WTC11 (cell line): ENCODE measurements around the gene PFKFB3. TPM values are rescaled to one million over a fixed set of nuclear protein-coding genes. Genes with fewer than 3 reads are reported as not detected.

Source experiments
- ATAC-seq: fragments of 200-7000 bp; cut with Tn5 transposase; 2 replicates; pipeline ENCODE4 v1.10.0; 2021; ENCODE audit warnings: mild to moderate bottlenecking, moderate library complexity
- CTCF ChIA-PET: fragments of 300-600 bp; sonication (Branson Sonifier 250); formaldehyde crosslinking; loops from one replicate; lab custom pipeline; 2021; ENCODE audit warnings: antibody characterized with exemption; lab: Charles Lee
- POLR2A ChIA-PET: fragments of 350-600 bp; sonication (Branson Sonifier 250); formaldehyde crosslinking; loops from one replicate; lab custom pipeline; 2021; ENCODE audit warnings: antibody characterized with exemption; lab: Charles Lee
- DNase-seq: peaks from one replicate; pipeline ENCODE4 v3.0.0; 2021; ENCODE audit warnings: low spot score
- H3K27ac Mint-ChIP-seq: 2 replicates; pipeline ENCODE4 v1.8.0; 2021; ENCODE audit warnings: mixed read lengths
- H3K27me3 Mint-ChIP-seq: 2 replicates; pipeline ENCODE4 v1.8.0; 2021; ENCODE audit warnings: low read depth, mild to moderate bottlenecking, moderate library complexity, mixed read lengths
- H3K36me3 Mint-ChIP-seq: 2 replicates; pipeline ENCODE4 v1.8.0; 2021; ENCODE audit warnings: mixed read lengths
- H3K4me1 Mint-ChIP-seq: 2 replicates; pipeline ENCODE4 v1.8.0; 2022; ENCODE audit warnings: mixed read lengths
- H3K4me3 Mint-ChIP-seq: 2 replicates; pipeline ENCODE4 v1.8.0; 2021; ENCODE audit warnings: mild to moderate bottlenecking, moderate library complexity, mixed read lengths
- H3K9me3 Mint-ChIP-seq: 2 replicates; pipeline ENCODE4 v1.8.0; 2021; ENCODE audit warnings: mixed read lengths
- EMX1 ChIP-seq: fragments of 250-450 bp; sonication (Bioruptor Pico); IDR thresholded peaks from 2 replicates; pipeline ENCODE4 v1.8.0; 2021; ENCODE audit warnings: mild to moderate bottlenecking
- ETV6 ChIP-seq: sonication (generic); formaldehyde crosslinking; IDR thresholded peaks from 2 replicates; pipeline ENCODE4 v1.8.1; 2022; ENCODE audit warnings: mild to moderate bottlenecking, missing genetic modification reagents
- HMGA2 ChIP-seq: fragments of 250-450 bp; sonication (Bioruptor Pico); IDR thresholded peaks from 2 replicates; pipeline ENCODE4 v1.4.0; 2021; ENCODE audit warnings: mild to moderate bottlenecking, moderate library complexity
- KAT7 ChIP-seq: sonication (generic); formaldehyde crosslinking; IDR thresholded peaks from 2 replicates; pipeline ENCODE4 v1.8.1; 2023; ENCODE audit warnings: missing genetic modification reagents, mild to moderate bottlenecking, borderline replicate concordance
- NFATC4 ChIP-seq: fragments of 250-450 bp; sonication (Bioruptor Pico); IDR thresholded peaks from 2 replicates; pipeline ENCODE4 v1.9.0; 2021; ENCODE audit warnings: mild to moderate bottlenecking
- NR1H2 ChIP-seq: sonication (generic); formaldehyde crosslinking; IDR thresholded peaks from 2 replicates; pipeline ENCODE4 v1.9.0; 2021; ENCODE audit warnings: mild to moderate bottlenecking, moderate library complexity, missing genetic modification reagents
- OVOL2 ChIP-seq: fragments of 250-450 bp; sonication (Bioruptor Pico); IDR thresholded peaks from 2 replicates; pipeline ENCODE4 v1.9.0; 2021; ENCODE audit warnings: mild to moderate bottlenecking, borderline replicate concordance
- TEAD1 ChIP-seq: sonication (generic); formaldehyde crosslinking; IDR thresholded peaks from 2 replicates; pipeline ENCODE4 v1.8.0; 2022; ENCODE audit warnings: mild to moderate bottlenecking, missing genetic modification reagents
- ZNF121 ChIP-seq: sonication (generic); formaldehyde crosslinking; IDR thresholded peaks from 2 replicates; pipeline ENCODE4 v1.8.0; 2023; ENCODE audit warnings: missing genetic modification reagents
- total RNA-seq: library from RNA; stranded (reverse); gene quantifications from 3 replicates; pipeline ENCODE4 v1.2.3, GENCODE V29; 2021
- TF ChIP-seq, protein P1 (sequence below): sonication (generic); formaldehyde crosslinking; IDR thresholded peaks from 2 replicates; pipeline ENCODE4 v1.8.1; 2023; ENCODE audit warnings: mild to moderate bottlenecking, missing genetic modification reagents
- TF ChIP-seq, protein P2 (sequence below): sonication (generic); formaldehyde crosslinking; IDR thresholded peaks from 2 replicates; pipeline ENCODE4 v1.8.1; 2023; ENCODE audit warnings: mild to moderate bottlenecking, moderate library complexity, missing genetic modification reagents
- TF ChIP-seq, protein P3 (sequence below): fragments of 200-600 bp; IDR thresholded peaks from 2 replicates; pipeline ENCODE4 v1.8.0; 2022; ENCODE audit warnings: antibody characterized with exemption
- TF ChIP-seq, protein P4 (sequence below): fragments of 250-450 bp; sonication (Bioruptor Pico); IDR thresholded peaks from 2 replicates; pipeline ENCODE4 v1.9.0; 2021; ENCODE audit warnings: mild to moderate bottlenecking
- TF ChIP-seq, protein P5 (sequence below): sonication (generic); formaldehyde crosslinking; IDR thresholded peaks from 2 replicates; pipeline ENCODE4 v1.8.1; 2022; ENCODE audit warnings: mild to moderate bottlenecking, missing genetic modification reagents, moderate library complexity, borderline replicate concordance

Gene PFKFB3
- total RNA-seq, 1 experiment from 2014 or later = 30.6 TPM

DNA sequence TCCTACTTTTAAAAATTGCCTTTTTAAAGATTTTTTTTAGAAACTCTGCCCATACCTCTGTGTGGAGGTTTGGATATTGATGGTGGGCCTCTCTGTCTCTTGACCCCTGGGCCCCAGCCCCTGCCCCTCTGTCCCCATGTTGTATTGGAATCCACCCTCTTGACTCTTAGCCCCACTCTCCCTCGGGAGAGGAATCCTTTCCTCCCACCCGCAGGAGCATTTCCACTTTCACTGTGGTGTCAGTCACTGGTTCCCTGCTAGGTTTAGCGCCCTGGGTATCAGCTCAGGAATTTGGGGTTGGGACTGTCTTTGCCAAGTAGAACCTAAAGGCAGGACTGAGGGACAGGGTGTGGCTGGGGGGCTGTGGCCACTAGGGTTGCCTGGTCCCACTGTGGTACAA, 10.1 kb downstream of the PFKFB3 start (continued):
- TF ChIP-seq, protein P1, sequence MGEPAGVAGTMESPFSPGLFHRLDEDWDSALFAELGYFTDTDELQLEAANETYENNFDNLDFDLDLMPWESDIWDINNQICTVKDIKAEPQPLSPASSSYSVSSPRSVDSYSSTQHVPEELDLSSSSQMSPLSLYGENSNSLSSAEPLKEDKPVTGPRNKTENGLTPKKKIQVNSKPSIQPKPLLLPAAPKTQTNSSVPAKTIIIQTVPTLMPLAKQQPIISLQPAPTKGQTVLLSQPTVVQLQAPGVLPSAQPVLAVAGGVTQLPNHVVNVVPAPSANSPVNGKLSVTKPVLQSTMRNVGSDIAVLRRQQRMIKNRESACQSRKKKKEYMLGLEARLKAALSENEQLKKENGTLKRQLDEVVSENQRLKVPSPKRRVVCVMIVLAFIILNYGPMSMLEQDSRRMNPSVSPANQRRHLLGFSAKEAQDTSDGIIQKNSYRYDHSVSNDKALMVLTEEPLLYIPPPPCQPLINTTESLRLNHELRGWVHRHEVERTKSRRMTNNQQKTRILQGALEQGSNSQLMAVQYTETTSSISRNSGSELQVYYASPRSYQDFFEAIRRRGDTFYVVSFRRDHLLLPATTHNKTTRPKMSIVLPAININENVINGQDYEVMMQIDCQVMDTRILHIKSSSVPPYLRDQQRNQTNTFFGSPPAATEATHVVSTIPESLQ (CRISPR knock-in tag) = no peak

DNA sequence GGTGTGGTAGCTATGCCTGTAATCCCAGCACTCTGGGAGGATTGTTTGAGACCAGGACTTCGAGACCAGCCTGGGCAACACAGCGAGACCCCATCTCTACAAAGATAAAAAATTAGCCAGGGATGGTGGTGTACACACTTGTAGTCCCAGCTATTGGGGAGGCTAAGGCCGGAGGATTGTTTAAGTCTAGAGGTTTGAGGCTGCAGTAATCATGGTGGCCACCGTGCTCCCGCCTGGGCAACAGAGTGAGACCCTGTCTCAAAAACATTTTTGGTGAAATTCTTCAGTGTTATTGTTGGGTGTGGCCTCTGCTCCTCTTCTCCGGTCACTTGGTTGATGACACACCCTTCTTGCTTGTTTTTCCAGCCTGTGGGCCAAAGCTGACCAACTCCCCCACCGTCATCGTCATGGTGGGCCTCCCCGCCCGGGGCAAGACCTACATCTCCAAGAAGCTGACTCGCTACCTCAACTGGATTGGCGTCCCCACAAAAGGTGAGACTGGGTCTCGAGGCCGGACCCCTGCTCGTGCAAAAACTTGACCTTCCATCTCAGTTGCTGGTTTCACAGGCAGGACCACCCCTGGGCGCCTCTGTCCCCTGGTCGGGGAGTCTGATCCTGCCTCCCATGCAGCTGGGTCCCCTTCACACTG, 10.6 kb downstream of the PFKFB3 start:
- Mint-ChIP-seq H3K27me3 (no peaks in the 10 kb centered on the region), H3K4me3 (no peak overlapping the region), H3K36me3 (peaks cover 40% of the 10 kb centered on the region), H3K4me1 (peaks cover 23% of the 10 kb centered on the region), H3K9me3 (no peaks in the 10 kb centered on the region)
- ChIA-PET CTCF (interaction anchor here (1.0 to 1.3 kb wide), 2 partner anchors 11 to 188 kb away, joined by 3 to 7 read pairs; partner anchors contain the start of gene PFKFB3), POLR2A (no interaction called here)
- TF ChIP-seq ZNF121 (CRISPR knock-in tag) (peak; percentile 65), EMX1 (CRISPR knock-in tag) (no peak)
- TF ChIP-seq, all 79 proteins: peak for 1
- H3K27ac Mint-ChIP-seq = peak overlapping the region; percentile 15; the same call in 1 of the 2 replicates
- DNase-seq (no peak), ATAC-seq (no peak)

DNA sequence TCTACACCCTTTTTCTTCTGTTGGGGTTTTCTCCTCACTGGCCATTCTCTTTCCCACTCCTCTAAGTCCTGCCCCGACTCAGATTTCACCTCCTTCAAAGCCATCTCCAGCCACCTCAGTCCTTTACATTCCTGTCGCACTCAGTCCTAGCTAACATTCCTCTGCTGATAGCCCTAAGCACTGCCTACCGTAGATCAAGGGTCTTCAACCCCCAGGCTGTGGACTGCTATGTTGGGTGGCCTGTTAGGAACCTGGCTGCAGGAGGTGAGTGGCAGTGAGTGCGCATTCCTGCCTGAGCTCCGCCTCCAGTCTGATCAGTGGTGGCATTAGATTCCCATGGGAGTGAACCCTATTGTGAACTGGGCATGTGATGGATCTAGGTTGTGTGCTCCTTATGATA, 11.2 kb downstream of the PFKFB3 start:
- H3K27me3 Mint-ChIP-seq = no peaks in the 10 kb centered on the region
- peak overlapping the region; percentile 15 for H3K27ac Mint-ChIP-seq
- H3K9me3 Mint-ChIP-seq = no peaks in the 10 kb centered on the region
- DNase-seq (no peak), ATAC-seq (no peak)
- H3K36me3 Mint-ChIP-seq = peaks cover 45% of the 10 kb centered on the region
- TF ChIP-seq, protein P2, sequence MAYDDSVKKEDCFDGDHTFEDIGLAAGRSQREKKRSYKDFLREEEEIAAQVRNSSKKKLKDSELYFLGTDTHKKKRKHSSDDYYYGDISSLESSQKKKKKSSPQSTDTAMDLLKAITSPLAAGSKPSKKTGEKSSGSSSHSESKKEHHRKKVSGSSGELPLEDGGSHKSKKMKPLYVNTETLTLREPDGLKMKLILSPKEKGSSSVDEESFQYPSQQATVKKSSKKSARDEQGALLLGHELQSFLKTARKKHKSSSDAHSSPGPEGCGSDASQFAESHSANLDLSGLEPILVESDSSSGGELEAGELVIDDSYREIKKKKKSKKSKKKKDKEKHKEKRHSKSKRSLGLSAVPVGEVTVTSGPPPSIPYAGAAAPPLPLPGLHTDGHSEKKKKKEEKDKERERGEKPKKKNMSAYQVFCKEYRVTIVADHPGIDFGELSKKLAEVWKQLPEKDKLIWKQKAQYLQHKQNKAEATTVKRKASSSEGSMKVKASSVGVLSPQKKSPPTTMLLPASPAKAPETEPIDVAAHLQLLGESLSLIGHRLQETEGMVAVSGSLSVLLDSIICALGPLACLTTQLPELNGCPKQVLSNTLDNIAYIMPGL (CRISPR knock-in tag) = no peak
- TF ChIP-seq TEAD1 (CRISPR knock-in tag) (no peak), HMGA2 (no peak), NFATC4 (CRISPR knock-in tag) (no peak), KAT7 (CRISPR knock-in tag) (no peak), ETV6 (no peak), NR1H2 (CRISPR knock-in tag) (no peak), OVOL2 (CRISPR knock-in tag) (no peak)
- TF ChIP-seq, protein P1 (CRISPR knock-in tag) = no peak
- TF ChIP-seq, protein P3, sequence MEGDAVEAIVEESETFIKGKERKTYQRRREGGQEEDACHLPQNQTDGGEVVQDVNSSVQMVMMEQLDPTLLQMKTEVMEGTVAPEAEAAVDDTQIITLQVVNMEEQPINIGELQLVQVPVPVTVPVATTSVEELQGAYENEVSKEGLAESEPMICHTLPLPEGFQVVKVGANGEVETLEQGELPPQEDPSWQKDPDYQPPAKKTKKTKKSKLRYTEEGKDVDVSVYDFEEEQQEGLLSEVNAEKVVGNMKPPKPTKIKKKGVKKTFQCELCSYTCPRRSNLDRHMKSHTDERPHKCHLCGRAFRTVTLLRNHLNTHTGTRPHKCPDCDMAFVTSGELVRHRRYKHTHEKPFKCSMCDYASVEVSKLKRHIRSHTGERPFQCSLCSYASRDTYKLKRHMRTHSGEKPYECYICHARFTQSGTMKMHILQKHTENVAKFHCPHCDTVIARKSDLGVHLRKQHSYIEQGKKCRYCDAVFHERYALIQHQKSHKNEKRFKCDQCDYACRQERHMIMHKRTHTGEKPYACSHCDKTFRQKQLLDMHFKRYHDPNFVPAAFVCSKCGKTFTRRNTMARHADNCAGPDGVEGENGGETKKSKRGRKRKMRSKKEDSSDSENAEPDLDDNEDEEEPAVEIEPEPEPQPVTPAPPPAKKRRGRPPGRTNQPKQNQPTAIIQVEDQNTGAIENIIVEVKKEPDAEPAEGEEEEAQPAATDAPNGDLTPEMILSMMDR = no peak
- TF ChIP-seq, protein P4, sequence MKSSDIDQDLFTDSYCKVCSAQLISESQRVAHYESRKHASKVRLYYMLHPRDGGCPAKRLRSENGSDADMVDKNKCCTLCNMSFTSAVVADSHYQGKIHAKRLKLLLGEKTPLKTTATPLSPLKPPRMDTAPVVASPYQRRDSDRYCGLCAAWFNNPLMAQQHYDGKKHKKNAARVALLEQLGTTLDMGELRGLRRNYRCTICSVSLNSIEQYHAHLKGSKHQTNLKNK (CRISPR knock-in tag) = no peak
- TF ChIP-seq, protein P5, sequence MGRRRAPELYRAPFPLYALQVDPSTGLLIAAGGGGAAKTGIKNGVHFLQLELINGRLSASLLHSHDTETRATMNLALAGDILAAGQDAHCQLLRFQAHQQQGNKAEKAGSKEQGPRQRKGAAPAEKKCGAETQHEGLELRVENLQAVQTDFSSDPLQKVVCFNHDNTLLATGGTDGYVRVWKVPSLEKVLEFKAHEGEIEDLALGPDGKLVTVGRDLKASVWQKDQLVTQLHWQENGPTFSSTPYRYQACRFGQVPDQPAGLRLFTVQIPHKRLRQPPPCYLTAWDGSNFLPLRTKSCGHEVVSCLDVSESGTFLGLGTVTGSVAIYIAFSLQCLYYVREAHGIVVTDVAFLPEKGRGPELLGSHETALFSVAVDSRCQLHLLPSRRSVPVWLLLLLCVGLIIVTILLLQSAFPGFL (CRISPR knock-in tag) = no peak
- H3K4me1 Mint-ChIP-seq = peaks cover 19% of the 10 kb centered on the region
- ChIA-PET POLR2A (no interaction called here), CTCF (interaction anchor here (1.0 to 1.3 kb wide), 2 partner anchors 11 to 188 kb away, joined by 3 to 7 read pairs; partner anchors contain the start of gene PFKFB3)
- no peak overlapping the region for H3K4me3 Mint-ChIP-seq
